ENCODE data around the gene AGFG2. TPM values are rescaled to one million over a fixed set of nuclear protein-coding genes. Genes with fewer than 3 reads are reported as not detected.
A peak's percentile ranks its signal among the peaks of the same experiment; 100 is the strongest.

The AGFG2 gene
- polyA plus RNA-seq, 2 of the 4 experiments (the other 2 are of a cell fraction), result 16.0 to 31.8 TPM

DNA sequence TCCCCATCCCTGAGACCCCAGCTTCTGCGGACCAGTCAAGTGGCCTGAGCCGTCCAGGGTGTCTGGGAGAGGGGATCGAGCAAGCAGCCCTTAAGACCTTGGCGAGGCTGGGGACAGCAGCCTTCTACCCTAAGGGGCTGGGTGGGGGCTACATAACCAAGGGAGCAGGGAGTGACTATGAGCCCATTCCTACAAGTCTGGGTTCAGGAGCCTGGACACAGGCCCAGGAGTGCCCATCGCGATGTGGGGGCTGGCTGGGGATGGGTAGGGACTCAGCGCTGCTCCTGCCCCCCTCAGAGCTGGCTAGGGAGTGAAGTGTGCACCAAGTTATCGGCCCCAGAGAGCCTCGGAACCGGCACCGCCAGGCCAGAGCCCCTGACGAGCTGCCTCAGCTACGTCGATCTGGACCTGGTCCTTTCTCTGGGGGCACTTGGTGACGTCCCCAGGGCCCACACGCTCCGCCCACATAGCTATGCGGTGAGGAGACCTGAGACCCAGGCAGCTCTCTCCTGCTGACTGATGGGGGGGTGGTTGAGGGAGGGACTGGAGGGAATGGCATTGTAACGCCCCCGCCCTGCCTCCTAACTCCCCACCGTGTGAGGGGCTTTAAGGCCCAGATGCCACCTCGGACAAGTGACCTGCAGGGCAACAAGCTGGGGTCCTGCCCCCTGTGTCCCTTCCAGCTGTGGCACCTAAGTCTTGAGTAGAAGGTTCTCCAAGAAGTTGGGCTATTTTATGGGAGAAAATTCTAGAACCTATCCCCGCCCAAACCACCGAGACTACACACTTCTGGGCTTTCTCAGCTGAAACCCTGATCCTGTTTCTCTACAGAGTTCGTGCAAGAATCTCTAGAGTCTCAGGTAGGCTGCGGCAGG is 32.2 kb downstream of the AGFG2 start:
- ChIA-PET POLR2A (interaction anchor here (1.5 kb wide), 1 partner anchor 15 kb away, joined by 5 read pairs; the partner anchor contains the start of gene FBXO24), CTCF (interaction anchor here (0.6 to 1.7 kb wide), 5 partner anchors 11 to 578 kb away, joined by 3 to 5 read pairs (median 3); no protein-coding TSS in a partner anchor)
- FAIRE-seq (no peak), DNase-seq (ENCODE audit: low read depth in 1 of 2, low spot score in 1 of 2) (no peak), ATAC-seq (peak in 1 of 2 experiments; percentile 13; a peak in 3 of 6 replicates)
- Histone ChIP-seq H3K4me3 (no peak overlapping the region), H3K27ac (no peak overlapping the region; a peak in 1 of 6 replicates), H3K4me2 (no peak overlapping the region), H3K9me3 (no peaks in the 10 kb centered on the region), H3K4me1 (peaks cover 15% of the 10 kb centered on the region; the same call in 2 of the 3 replicates)
- no peak for TF ChIP-seq HOXA7 (CRISPR knock-in tag; IDR thresholded peaks at IDR 0.05)
- no peak for TF ChIP-seq POLR2AphosphoS2 (conservative IDR thresholded peaks at IDR 0.05; ENCODE audit: low read length)
- TF ChIP-seq HOXB5 (CRISPR knock-in tag; IDR thresholded peaks at IDR 0.05), result no peak
- no peak for TF ChIP-seq CBX2 (IDR thresholded peaks at IDR 0.05; ENCODE audit: borderline replicate concordance, low read depth)
- TF ChIP-seq FOXS1 (CRISPR knock-in tag; IDR thresholded peaks at IDR 0.05), result no peak
- no peak for TF ChIP-seq MAFK (IDR thresholded peaks at IDR 0.05; ENCODE audit: partially characterized antibody)
- no peak for TF ChIP-seq TFCP2L1 (CRISPR knock-in tag; IDR thresholded peaks at IDR 0.05)
- TF ChIP-seq RARB (CRISPR knock-in tag; IDR thresholded peaks at IDR 0.05), result no peak
- TF ChIP-seq, protein P1, sequence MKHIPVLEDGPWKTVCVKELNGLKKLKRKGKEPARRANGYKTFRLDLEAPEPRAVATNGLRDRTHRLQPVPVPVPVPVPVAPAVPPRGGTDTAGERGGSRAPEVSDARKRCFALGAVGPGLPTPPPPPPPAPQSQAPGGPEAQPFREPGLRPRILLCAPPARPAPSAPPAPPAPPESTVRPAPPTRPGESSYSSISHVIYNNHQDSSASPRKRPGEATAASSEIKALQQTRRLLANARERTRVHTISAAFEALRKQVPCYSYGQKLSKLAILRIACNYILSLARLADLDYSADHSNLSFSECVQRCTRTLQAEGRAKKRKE (CRISPR knock-in tag; IDR thresholded peaks at IDR 0.05; ENCODE audit: low read depth), result no peak
- TF ChIP-seq CEBPB (IDR thresholded peaks at IDR 0.05), result no peak
- no peak for TF ChIP-seq EHMT2 (IDR thresholded peaks at IDR 0.05; ENCODE audit: low read depth)
- no peak for TF ChIP-seq HDAC2 (IDR thresholded peaks at IDR 0.05)
- no peak for TF ChIP-seq JUNB (IDR thresholded peaks at IDR 0.05)
- TF ChIP-seq CHD2 (IDR thresholded peaks at IDR 0.05; ENCODE audit: low read length, partially characterized antibody), result no peak
- no peak for TF ChIP-seq BHLHE40 (IDR thresholded peaks at IDR 0.05; ENCODE audit: low read depth, low read length)
- WGBS (ENCODE audit: missing lambda C conversion rate), result 85% methylated on average over 24 of the region's 26 CpGs

GRCh38 chr7:100571829-100572116 is 32.8 kb downstream of the AGFG2 start:
- Histone ChIP-seq H3K9me3 (no peaks in the 10 kb centered on the region), H3K4me3 (no peak overlapping the region), H3K4me1 (peaks cover 15% of the 10 kb centered on the region; the same call in 2 of the 3 replicates), H3K27ac (no peak overlapping the region; a peak in 1 of 6 replicates), H3K4me2 (no peak overlapping the region)
- 94% methylated on average over 2 of the region's 2 CpGs for WGBS (ENCODE audit: missing lambda C conversion rate)
- ChIA-PET POLR2A (interaction anchor here (1.5 kb wide), 1 partner anchor 14 kb away, joined by 5 read pairs; the partner anchor contains the start of gene FBXO24), CTCF (interaction anchor here (0.7 to 1.7 kb wide), 2 partner anchors 11 to 106 kb away, joined by 3 to 5 read pairs; no protein-coding TSS in a partner anchor)
- ATAC-seq (no peak), FAIRE-seq (no peak), DNase-seq (ENCODE audit: low read depth in 1 of 2, low spot score in 1 of 2) (no peak)
- TF ChIP-seq HOXB5 (CRISPR knock-in tag; IDR thresholded peaks at IDR 0.05) (no peak), MYC (IDR thresholded peaks at IDR 0.05; ENCODE audit: borderline replicate concordance, low read length) (no peak), CBX2 (IDR thresholded peaks at IDR 0.05; ENCODE audit: borderline replicate concordance, low read depth) (no peak), RCOR1 (IDR thresholded peaks at IDR 0.05; ENCODE audit: low read depth, low read length) (no peak), POLR2A (IDR thresholded peaks at IDR 0.05; ENCODE audit: low read length) (no peak), KDM1A (IDR thresholded peaks at IDR 0.05; ENCODE audit: low read depth) (no peak), RNF2 (IDR thresholded peaks at IDR 0.05; ENCODE audit: borderline replicate concordance, low read depth) (no peak), MAZ (IDR thresholded peaks at IDR 0.05; ENCODE audit: borderline replicate concordance, low read depth, low read length) (no peak), FOXS1 (CRISPR knock-in tag; IDR thresholded peaks at IDR 0.05) (no peak), HOXB13 (CRISPR knock-in tag; IDR thresholded peaks at IDR 0.05; ENCODE audit: low read depth) (no peak), NFE2L2 (conservative IDR thresholded peaks at IDR 0.05; ENCODE audit: low read length) (no peak), HEYL (CRISPR knock-in tag; IDR thresholded peaks at IDR 0.05) (no peak), SMC3 (IDR thresholded peaks at IDR 0.05) (no peak), HOXA7 (CRISPR knock-in tag; IDR thresholded peaks at IDR 0.05) (no peak), ESRRA (IDR thresholded peaks at IDR 0.05; ENCODE audit: borderline replicate concordance, low read length) (no peak), HES2 (IDR thresholded peaks at IDR 0.05) (no peak), FOSL2 (IDR thresholded peaks at IDR 0.05) (no peak), FOSL2 (CRISPR knock-in tag; IDR thresholded peaks at IDR 0.05) (no peak)
- TF ChIP-seq, protein P2, sequence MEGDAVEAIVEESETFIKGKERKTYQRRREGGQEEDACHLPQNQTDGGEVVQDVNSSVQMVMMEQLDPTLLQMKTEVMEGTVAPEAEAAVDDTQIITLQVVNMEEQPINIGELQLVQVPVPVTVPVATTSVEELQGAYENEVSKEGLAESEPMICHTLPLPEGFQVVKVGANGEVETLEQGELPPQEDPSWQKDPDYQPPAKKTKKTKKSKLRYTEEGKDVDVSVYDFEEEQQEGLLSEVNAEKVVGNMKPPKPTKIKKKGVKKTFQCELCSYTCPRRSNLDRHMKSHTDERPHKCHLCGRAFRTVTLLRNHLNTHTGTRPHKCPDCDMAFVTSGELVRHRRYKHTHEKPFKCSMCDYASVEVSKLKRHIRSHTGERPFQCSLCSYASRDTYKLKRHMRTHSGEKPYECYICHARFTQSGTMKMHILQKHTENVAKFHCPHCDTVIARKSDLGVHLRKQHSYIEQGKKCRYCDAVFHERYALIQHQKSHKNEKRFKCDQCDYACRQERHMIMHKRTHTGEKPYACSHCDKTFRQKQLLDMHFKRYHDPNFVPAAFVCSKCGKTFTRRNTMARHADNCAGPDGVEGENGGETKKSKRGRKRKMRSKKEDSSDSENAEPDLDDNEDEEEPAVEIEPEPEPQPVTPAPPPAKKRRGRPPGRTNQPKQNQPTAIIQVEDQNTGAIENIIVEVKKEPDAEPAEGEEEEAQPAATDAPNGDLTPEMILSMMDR (IDR thresholded peaks at IDR 0.05), result no peak
- TF ChIP-seq, protein P3, sequence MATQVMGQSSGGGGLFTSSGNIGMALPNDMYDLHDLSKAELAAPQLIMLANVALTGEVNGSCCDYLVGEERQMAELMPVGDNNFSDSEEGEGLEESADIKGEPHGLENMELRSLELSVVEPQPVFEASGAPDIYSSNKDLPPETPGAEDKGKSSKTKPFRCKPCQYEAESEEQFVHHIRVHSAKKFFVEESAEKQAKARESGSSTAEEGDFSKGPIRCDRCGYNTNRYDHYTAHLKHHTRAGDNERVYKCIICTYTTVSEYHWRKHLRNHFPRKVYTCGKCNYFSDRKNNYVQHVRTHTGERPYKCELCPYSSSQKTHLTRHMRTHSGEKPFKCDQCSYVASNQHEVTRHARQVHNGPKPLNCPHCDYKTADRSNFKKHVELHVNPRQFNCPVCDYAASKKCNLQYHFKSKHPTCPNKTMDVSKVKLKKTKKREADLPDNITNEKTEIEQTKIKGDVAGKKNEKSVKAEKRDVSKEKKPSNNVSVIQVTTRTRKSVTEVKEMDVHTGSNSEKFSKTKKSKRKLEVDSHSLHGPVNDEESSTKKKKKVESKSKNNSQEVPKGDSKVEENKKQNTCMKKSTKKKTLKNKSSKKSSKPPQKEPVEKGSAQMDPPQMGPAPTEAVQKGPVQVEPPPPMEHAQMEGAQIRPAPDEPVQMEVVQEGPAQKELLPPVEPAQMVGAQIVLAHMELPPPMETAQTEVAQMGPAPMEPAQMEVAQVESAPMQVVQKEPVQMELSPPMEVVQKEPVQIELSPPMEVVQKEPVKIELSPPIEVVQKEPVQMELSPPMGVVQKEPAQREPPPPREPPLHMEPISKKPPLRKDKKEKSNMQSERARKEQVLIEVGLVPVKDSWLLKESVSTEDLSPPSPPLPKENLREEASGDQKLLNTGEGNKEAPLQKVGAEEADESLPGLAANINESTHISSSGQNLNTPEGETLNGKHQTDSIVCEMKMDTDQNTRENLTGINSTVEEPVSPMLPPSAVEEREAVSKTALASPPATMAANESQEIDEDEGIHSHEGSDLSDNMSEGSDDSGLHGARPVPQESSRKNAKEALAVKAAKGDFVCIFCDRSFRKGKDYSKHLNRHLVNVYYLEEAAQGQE (IDR thresholded peaks at IDR 0.05), result no peak
